Nephron (organoid): ENCODE results near the gene LZTR1.
A peak's percentile ranks its signal among the peaks of the same experiment; 100 is the strongest.

Experiments used
- H3K27ac Mint-ChIP-seq, 3 experiments: 2 replicates each; pipeline ENCODE4 v1.8.0; 2020; ENCODE audit warnings: mixed read lengths in 3 of 3, mild to moderate bottlenecking in 2 of 3, moderate library complexity in 1 of 3
- H3K27me3 Mint-ChIP-seq: 2 replicates; pipeline ENCODE4 v1.8.0; 2021; ENCODE audit warnings: low read depth, mild to moderate bottlenecking, moderate library complexity, mixed read lengths
- H3K36me3 Mint-ChIP-seq: 2 replicates; pipeline ENCODE4 v1.8.0; 2020; ENCODE audit warnings: low read depth, mixed read lengths
- H3K4me1 Mint-ChIP-seq: 2 replicates; pipeline ENCODE4 v1.8.0; 2020; ENCODE audit warnings: mixed read lengths
- H3K4me3 Mint-ChIP-seq, 3 experiments: 2 replicates each; pipeline ENCODE4 v1.8.0; 2020; ENCODE audit warnings: mild to moderate bottlenecking in 3 of 3, mixed read lengths in 3 of 3, moderate library complexity in 2 of 3
- H3K9me3 Mint-ChIP-seq: 2 replicates; pipeline ENCODE4 v1.8.0; 2020; ENCODE audit warnings: mixed read lengths
- CTCF ChIP-seq, 3 experiments: fragments of 200-600 bp; sonication (generic); IDR thresholded peaks; one replicate each; pipeline ENCODE4 v1.5.0; 2021; ENCODE audit warnings: antibody characterized with exemption in 3 of 3; ENCODE audit not compliant: unreplicated experiment in 3 of 3

LZTR1 gene

GRCh38 chr22:20965104-20965887 lies 16.8 kb upstream of the LZTR1 start:
- Mint-ChIP-seq H3K9me3 (no peaks in the 10 kb centered on the region), H3K27ac (no peak overlapping the region), H3K27me3 (peaks cover 53% of the 10 kb centered on the region), H3K4me1 (no peaks in the 10 kb centered on the region), H3K36me3 (no peaks in the 10 kb centered on the region), H3K4me3 (peak overlapping the region; percentile 29 to 66 (median 57))
- TF ChIP-seq CTCF (IDR thresholded peaks at IDR 0.05; ENCODE audit: unreplicated experiment in 3 of 3), result no peak

GRCh38 chr22:20965888-20966855 lies 15.9 kb upstream of the LZTR1 start:
- no peak for TF ChIP-seq CTCF (IDR thresholded peaks at IDR 0.05; ENCODE audit: unreplicated experiment in 3 of 3)
- H3K27ac Mint-ChIP-seq, result no peak overlapping the region
- peak overlapping the region; percentile 29 to 57 (median 38) for H3K4me3 Mint-ChIP-seq
- no peaks in the 10 kb centered on the region for H3K4me1 Mint-ChIP-seq
- H3K27me3 Mint-ChIP-seq, result peaks cover 47% of the 10 kb centered on the region
- no peaks in the 10 kb centered on the region for H3K36me3 Mint-ChIP-seq
- H3K9me3 Mint-ChIP-seq, result no peaks in the 10 kb centered on the region

- peak within 1 kb of the TSS in 2 of 3 experiments; percentile 40 to 43 for H3K4me3 Mint-ChIP-seq
- no peak for TF ChIP-seq CTCF (IDR thresholded peaks at IDR 0.05; ENCODE audit: unreplicated experiment in 3 of 3)
- no peaks in the 10 kb centered on the region for H3K36me3 Mint-ChIP-seq
- no peaks in the 10 kb centered on the region for H3K9me3 Mint-ChIP-seq
- H3K27ac Mint-ChIP-seq, result no peak within 1 kb of the TSS
- no peaks in the 10 kb centered on the region for H3K4me1 Mint-ChIP-seq
- peaks cover 41% of the 10 kb centered on the region for H3K27me3 Mint-ChIP-seq
Measured at GRCh38 chr22:20966883-20967696, 15.0 kb upstream of the LZTR1 start, which contains the start of gene AIFM3. AIFM3 (plus strand) TSS chr22:20967255; CDS start chr22:20967945, 690 bp downstream.

GRCh38 chr22:20967697-20968211 lies 14.3 kb upstream of the LZTR1 start:
- H3K9me3 Mint-ChIP-seq, result no peaks in the 10 kb centered on the region
- no peaks in the 10 kb centered on the region for H3K4me1 Mint-ChIP-seq
- H3K4me3 Mint-ChIP-seq, result peak overlapping the region in 2 of 3 experiments; percentile 40 to 43
- H3K27ac Mint-ChIP-seq, result no peak overlapping the region
- no peak for TF ChIP-seq CTCF (IDR thresholded peaks at IDR 0.05; ENCODE audit: unreplicated experiment in 3 of 3)
- H3K27me3 Mint-ChIP-seq, result peaks cover 41% of the 10 kb centered on the region
- H3K36me3 Mint-ChIP-seq, result no peaks in the 10 kb centered on the region

- Mint-ChIP-seq H3K27ac (no peak overlapping the region), H3K4me3 (no peak overlapping the region), H3K36me3 (no peaks in the 10 kb centered on the region), H3K27me3 (peaks cover 35% of the 10 kb centered on the region), H3K4me1 (no peaks in the 10 kb centered on the region), H3K9me3 (no peaks in the 10 kb centered on the region)
- no peak for TF ChIP-seq CTCF (IDR thresholded peaks at IDR 0.05; ENCODE audit: unreplicated experiment in 3 of 3)
Measured at GRCh38 chr22:20968281-20968977, 13.7 kb upstream of the LZTR1 start.
